Spleen (tissue), 7 donors: ENCODE data around the gene HIPK2.

Experiments
- POLR2A ChIP-seq, 3 donors: fragments of 450-650 bp; IDR thresholded peaks; one replicate each; pipeline ENCODE4 v1.5.1; 2017; ENCODE audit warnings: antibody characterized with exemption in 3 of 3, mild to moderate bottlenecking in 1 of 3
- POLR2AphosphoS5 ChIP-seq, 3 donors: sonication (generic); formaldehyde crosslinking; IDR thresholded peaks; one replicate each; pipeline ENCODE4 v1.5.1; 2017; ENCODE audit warnings: antibody characterized with exemption in 3 of 3
- TF ChIP-seq, protein P1 (sequence below), 11 experiments: fragments of 200-600 bp in 7 of 11; fragments of 450-650 bp in 4 of 11; sonication (generic) in 4 of 11; IDR thresholded peaks in 8 of 11; conservative IDR thresholded peaks in 3 of 11; 1 replicate in 7 of 11; 2 replicates in 4 of 11; pipeline versions ENCODE4 v1.4.0 to v1.8.0; 2016 to 2021; ENCODE audit warnings: antibody characterized with exemption in 11 of 11, inconsistent platforms in 4 of 11, mild to moderate bottlenecking in 1 of 11
- donor health status: DM: no; HTN: no; CAD: no; lungs with moderate emphysema.
- donor health status: DM: no; HTN: no; CAD: no.
- donor health status: DM: no; HTN: no; CAD: no.

DNA sequence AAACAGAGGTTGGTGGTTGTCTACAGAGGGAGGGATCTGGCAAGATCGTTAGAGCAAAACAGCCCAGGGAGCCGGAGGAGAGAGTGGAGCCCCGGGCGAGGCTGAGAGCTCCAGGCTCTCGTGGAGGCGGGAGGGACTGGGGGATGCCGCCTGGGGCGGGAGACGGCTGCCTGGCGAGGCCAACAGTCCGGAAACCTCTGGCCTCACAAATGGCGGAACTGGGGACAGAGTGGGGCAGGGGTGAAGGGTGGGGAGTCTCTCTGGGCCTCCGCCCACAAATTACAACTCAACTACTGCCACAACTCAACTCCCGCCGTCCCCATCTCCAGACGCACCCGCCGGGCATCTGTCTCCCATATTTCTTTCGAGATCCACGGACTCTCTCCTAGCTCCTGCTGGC is 206.6 kb downstream of the HIPK2 start:
- TF ChIP-seq, protein P1, sequence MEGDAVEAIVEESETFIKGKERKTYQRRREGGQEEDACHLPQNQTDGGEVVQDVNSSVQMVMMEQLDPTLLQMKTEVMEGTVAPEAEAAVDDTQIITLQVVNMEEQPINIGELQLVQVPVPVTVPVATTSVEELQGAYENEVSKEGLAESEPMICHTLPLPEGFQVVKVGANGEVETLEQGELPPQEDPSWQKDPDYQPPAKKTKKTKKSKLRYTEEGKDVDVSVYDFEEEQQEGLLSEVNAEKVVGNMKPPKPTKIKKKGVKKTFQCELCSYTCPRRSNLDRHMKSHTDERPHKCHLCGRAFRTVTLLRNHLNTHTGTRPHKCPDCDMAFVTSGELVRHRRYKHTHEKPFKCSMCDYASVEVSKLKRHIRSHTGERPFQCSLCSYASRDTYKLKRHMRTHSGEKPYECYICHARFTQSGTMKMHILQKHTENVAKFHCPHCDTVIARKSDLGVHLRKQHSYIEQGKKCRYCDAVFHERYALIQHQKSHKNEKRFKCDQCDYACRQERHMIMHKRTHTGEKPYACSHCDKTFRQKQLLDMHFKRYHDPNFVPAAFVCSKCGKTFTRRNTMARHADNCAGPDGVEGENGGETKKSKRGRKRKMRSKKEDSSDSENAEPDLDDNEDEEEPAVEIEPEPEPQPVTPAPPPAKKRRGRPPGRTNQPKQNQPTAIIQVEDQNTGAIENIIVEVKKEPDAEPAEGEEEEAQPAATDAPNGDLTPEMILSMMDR (IDR thresholded peaks at IDR 0.05 in 8 of 11, conservative IDR thresholded peaks at IDR 0.05 in 3 of 11): no peak
- no peak for TF ChIP-seq POLR2A (IDR thresholded peaks at IDR 0.05)
- no peak for TF ChIP-seq POLR2AphosphoS5 (IDR thresholded peaks at IDR 0.05)
